T-helper 2 cell treated with Interferon-gamma antibody and Interleukin-4, amounts not matched to agents 100 ng/mL and 5 ng/mL, for 36 hours (primary cell): Measurements from ENCODE around the gene SLC7A11. TPM values are rescaled to one million over a fixed set of nuclear protein-coding genes. Genes with fewer than 3 reads are reported as not detected.

Experiments
- intact Hi-C: fragments of 100-400 bp; cut with micrococcal nuclease; formaldehyde crosslinking; loops from one replicate; pipeline ENCODE4 v1.15.1; 2023
- total RNA-seq: library from RNA; stranded (reverse); gene quantifications from 2 replicates; pipeline ENCODE4 v1.2.3, GENCODE V29; 2022

The SLC7A11 gene
- total RNA-seq, result 1.7 and 2.0 TPM in 2 replicates

DNA sequence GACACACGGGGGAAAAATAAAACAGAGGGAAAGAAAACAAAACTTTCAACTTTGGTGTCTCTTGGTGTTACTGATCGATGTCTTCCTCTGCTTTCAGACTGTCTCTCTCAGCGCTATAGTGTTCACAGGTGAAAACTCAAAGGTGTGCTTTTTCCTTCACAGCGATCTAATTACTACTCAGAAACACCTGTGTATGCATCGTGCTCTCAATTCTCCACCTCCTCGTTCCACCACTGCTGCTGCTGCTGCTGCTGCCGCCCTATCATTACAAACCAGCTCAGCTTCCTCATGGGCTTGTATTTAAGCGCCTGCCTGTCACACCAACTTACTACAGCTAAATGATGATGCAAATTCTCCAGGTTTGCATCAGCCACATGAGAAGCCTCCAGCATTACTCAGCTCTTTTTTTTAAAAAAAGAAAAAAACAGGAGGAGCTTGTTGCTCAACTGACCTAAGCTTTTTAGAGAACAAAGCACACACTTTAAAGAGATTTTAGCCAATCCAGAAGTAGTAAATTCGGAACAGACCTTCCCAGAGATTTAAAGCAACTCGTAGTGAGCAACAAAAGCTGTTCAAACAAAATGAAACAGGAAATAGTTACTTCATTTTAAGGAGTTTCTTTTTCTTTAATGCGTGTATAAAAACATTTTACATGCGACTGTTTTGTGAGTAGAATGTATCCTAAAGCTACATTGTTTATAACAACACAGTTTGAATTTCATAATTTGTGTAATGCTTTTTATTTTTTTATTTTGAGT lies at the start of gene SLC7A11:
TSS of gene SLC7A11 (minus strand) at position 274 of the 758 bp plus-strand sequence. CDS start 280 bp downstream, outside the sequence.
- intact Hi-C loops, result loop anchor here (1.0 to 5.0 kb wide), 4 partner anchors 8 to 1210 kb away; partner anchors contain the start of gene RAB33B

DNA sequence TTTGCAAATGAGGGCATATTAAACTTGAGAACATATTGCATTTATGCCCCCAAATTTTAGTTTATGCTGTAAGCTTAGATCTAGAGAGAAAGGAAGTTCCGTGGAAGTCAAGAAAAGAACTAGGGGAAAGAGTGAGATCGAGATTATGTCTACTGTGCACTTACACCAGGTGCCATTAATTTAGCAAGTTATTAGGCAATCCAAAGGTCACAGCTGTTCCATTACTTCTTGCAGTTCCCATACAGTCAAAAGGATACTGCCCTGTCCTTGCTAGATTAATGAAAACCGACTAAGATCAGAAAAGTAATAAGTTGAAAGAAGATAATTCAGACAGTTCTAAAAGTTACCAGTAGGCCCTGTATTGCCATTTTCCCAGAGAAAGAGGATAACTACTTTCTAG lies 49.3 kb upstream of the SLC7A11 start:
- intact Hi-C loops, result no loop called here

DNA sequence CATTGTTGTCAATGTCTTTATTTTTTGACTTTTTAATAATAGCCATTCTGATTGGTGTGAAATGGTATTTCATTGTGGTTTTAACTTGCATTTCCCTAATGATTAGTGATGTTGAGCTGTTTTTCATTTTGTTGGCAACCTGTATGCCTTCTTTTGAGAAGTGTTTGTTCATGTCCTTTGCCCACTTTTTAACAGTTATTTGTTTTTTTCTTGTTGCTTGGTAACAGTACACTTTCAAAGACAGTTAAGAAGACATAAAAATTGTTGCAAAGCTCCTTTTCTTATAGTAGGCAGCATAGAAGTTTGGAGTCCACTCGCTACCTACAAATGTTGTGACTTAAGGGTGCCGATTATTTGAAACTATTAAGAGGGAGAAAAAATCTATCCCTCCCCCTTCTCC lies 48.7 kb upstream of the SLC7A11 start:
- intact Hi-C loops, result no loop called here

DNA sequence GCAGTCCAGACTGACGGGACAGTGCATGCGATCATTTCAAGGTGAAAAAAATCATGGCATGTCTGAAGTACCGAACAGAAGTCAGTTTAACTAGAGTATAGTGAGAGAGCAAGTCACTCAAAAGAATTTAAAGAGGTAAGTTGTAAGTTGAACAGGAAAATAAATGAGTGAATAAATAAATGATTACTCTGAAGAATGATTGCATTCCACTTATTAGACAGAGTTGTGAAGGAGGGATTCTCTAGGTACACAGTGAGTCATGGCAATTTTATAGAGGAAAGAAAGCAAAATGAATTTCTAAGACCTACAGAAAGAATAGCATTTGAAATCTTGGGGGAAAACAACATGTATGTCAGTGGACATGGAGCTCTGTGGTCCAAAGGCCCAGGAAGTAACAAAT lies 37.1 kb upstream of the SLC7A11 start:
- intact Hi-C loops, result no loop called here

DNA sequence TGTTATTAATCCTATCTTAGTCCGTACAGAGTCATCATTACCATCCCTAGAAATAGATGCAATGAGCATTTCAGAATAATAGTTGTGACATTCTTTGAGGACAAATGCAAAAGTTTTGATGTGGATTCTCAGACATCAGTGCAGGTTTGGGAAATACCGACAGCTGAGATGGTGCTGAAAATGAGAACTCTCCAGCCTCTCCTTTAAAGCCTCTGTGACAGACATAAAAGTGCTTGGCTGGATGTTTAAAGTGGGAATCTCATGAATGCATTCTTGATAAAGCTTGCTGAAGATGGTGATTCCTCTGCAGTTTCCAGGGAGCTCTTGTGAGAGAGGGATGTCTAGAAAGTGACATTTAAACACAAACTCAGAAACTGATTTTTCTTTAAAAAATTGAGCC lies 35.0 kb upstream of the SLC7A11 start:
- intact Hi-C loops, result no loop called here

DNA sequence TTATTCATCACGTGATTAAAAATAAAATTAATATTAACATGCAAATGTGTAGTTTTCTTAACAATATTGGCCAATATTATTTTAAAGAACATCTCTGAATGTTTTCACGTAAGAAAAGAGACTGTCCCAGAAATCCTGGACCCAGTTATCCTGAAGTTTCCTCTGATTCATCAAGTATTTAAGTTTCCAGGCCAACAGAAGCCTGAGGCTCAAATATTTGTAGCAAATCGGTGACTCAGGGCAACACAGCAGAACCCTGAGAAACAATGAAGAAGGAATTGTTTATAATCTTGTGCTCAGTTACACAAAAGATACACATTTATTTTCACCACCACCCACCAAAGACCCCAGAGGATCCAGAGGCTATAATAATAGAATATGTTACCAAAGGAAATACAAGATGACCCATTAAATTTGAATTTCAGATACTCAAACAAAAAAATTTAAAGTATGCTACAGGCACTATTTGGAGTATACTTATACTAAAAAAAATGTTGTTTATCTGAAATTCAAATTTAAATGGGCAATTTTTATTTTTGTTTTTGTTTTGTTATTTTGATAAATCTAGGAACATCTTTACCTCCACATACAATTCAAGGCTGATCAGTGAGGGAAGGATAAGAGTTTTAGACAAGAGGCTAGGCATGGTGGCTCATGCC lies 33.9 kb upstream of the SLC7A11 start:
- intact Hi-C loops, result no loop called here

DNA sequence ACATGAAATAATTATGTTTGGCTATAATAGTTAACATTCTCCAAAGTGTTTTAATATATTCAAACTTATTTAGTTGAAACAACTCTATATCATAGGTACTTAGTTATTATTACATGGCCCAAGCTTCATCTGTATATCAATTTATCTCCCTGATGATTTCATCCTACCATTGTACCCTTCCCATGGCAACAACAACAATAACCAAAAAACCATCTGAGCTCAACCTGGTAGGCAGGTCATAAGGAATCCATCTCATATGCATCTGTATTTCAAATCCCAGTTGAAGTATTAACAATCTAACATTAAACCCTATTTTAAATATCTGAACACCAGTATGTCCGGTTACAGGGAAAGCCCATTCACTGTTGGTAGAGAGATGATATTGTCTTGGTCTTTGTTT lies 33.1 kb upstream of the SLC7A11 start:
- intact Hi-C loops, result no loop called here

DNA sequence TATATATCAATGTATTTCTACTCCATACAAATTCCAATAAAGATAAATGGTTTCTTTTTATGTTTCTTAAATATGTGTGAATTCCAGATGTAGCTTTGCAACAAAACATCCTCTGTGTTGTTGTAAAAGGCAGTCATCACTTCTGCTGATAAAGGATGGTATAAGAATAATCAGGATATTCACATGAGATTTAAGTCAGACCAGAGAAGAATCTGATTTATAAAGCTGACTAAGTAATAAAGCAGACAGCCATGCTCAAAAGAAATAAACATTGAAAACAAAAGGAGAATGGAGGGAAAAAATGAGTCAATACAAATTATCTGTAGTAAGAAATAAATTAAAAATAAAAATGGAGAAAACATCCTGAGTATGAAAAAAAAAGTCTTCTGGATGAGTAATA lies 27.0 kb upstream of the SLC7A11 start:
- intact Hi-C loops, result no loop called here

DNA sequence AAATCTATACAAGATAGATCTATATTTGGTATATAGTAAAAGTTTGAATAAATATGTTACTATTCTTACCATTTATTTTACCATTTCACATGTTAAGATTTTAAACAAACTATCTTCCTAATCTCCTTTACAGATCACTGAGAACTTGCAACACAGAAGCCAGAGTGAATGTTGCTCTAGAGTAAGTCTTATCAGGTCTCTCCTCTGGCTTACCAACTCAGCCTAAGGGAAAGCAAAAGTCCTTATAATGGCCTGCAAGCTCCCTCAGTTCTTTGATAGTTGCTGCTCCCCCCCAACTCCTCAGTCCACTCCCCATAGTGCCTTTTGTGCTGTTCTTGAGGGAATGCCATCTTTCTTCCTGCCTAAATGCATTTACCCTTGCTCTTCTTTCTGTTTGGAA lies 25.7 kb upstream of the SLC7A11 start:
- intact Hi-C loops, result no loop called here

DNA sequence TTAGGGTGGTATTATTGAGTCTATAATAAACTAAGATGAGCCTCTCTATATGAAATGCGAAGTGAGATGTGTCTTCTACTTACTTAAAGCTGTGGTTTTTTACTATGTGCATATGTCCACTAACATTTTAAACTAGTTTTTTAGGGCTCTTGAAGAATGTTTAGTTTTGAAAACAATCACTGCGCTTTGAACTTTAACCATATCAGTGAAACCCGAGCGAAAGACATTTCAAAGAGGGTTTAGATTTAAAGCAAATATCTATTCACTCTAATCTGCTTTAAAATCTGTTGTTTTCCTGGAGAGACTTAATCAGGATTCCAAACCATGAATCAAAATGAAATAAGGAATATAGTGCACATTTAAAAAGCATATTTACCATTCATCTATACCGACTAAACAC lies 24.8 kb upstream of the SLC7A11 start:
- intact Hi-C loops, result no loop called here

DNA sequence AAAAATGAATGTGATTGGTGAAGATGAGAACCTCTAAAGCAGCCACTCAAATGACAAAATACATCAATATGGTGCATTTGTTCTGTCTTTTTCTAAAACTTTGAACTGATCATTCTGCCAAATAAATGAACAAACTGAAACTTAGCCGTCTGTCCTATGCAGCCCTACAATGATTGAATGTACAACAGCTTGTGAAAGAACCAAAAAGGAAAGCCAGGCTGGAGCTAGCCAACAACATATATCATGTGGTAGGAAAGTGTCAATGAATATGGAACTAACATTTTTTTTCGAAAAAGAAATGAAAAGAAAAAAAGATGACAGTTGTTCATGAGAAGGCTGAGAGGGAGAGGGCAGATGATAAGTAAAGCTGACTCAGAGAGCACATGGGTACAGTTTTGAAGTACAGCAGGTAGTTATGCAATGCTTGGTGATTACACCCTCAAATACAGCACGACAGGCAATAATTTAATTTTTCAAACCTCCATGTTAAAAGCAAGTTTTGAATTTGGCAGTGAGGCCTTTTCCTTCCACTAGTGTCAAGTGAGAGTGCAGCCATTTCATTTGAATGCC lies 21.2 kb upstream of the SLC7A11 start:
- intact Hi-C loops, result no loop called here

DNA sequence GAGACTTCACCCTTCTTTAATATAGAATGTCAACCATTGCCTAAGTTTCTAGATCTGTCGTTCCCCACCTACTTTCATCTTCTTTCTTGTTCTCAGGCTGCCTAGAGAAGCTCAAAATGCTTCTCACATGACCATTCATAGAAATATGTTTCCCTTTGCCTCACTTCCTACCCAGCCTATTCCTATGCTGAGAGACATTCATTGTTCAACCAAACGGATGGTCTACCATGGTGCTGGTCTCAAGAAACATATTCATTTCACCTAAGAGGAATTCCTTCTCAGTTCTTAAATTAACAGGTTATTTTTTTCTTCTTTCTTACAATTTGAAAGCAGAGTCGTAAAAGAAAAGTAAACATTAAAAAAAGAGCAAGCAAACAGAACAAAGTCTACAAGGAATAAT lies 20.3 kb upstream of the SLC7A11 start:
- intact Hi-C loops, result no loop called here

DNA sequence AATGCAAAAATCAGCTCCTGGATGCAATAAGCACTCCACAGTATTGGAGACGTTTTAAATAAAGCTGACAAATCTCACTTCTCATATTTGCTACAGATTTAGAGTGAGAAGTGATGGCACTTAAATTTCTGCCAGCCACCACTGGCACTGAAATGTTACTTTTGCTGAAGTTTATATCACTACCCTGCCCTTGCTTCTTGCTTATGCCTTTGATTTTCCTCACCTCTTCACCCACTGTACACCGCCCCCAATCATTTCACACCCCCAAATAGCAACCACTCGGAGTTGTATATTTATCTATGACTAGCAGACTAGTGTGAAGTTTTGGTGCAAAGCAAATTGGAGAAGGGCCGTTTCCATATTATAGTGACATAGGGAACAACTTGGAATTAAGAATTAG lies 19.9 kb upstream of the SLC7A11 start:
- intact Hi-C loops, result no loop called here

DNA sequence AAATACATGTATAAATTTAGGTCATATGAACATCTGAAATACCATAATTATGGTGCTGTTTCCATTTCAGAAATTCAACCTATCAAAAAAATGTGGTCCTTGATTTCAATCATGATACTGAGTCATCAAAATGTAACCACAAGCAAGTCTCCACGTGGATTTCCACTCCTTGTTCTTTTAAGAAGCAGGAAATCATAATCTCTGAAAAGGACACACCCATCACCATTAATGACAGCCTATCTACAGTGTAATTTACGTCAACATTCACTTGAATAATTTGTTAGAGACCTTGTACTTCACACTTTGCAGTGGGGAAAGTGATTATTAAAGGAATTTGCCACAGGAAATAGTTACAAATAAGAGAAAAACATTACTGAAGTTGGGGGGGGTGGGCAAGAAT lies 17.7 kb upstream of the SLC7A11 start:
- intact Hi-C loops, result no loop called here

DNA sequence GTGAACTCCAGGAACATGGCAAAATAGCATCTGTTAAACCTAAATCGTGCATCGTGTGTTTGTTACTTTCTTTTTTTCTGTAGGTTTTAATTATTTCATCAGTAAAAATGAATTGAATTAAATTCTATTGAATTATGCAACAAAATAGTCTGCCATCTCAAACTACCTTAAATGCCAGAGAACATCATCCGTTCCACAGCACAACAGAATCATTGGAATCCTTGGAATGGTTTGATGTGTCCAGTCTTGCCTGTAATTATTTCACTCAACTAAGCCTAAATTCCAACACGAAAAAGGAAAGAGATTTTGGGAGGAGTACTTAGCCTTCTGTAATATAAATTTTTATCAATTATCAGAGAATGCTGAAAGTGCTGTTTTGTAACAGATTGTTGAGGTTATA lies 17.1 kb upstream of the SLC7A11 start:
- intact Hi-C loops, result no loop called here

DNA sequence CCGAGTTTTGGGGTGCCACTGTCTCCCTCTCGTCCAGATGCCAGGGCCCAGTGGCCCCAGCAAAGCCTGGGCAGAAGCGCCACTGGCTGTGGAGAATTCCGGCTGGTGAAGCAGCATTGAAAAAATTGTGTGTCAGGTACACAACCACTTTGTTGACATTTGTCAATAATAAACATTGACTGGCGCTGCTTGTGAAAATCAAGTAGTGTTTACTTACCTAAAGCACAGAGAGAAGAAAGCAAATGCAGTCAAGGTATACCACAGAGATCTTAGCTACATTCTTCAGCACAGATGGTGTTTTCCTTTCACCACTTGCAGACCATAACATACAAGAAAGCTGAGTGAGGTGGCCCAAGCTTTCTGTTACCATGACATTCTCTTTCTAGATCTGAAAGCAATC lies 14.5 kb upstream of the SLC7A11 start:
- intact Hi-C loops, result no loop called here

DNA sequence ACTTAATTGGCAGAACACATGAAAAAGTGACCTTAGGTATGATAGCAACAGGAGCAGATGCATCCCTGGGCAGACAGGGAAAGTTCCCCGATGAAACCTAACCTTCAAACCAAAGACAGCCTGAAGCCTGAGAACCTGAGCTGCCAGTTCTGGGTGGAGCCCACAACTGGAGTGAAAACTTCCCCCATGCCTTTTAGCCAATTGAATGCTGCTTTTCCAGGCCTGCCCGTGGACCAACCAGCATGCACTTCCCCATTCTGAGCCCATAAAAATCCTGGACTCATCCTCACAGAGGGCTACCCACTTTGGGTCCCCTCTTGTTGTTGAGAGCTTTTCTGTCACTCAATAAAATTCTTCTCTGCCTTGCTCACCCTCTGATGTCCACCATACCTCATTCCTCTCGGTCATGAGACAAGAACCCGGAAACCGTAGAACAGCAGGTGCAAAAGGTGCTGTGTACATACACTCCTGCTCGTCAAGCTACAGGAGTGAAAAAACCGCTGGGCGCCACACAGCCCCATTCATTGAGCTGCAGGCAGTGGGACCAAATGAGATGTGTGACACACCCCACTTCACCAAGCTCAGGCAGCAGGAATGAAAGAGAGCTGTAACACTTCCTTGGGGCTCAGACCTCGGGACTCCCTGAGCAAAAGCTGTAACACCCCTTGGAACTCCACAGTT lies 13.9 kb upstream of the SLC7A11 start:
- intact Hi-C loops, result no loop called here

DNA sequence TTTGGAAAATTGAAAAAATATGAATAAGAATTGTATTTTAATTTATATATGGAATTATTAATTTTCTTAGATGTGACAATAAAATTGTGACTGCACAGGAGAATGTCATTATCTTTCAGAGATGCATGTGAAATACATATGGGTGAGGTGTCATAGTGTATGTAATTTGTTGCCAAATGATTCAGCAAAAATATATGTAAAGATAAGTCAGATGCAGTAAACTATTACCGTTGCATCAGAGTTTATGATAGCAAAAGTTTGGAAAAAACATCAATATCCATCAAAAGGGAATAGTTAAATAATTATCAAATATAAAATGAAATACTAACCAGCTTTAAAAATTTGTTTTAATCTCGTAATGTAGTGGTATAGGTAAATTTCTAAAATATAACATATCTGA lies 10.4 kb upstream of the SLC7A11 start:
- intact Hi-C loops, result no loop called here

DNA sequence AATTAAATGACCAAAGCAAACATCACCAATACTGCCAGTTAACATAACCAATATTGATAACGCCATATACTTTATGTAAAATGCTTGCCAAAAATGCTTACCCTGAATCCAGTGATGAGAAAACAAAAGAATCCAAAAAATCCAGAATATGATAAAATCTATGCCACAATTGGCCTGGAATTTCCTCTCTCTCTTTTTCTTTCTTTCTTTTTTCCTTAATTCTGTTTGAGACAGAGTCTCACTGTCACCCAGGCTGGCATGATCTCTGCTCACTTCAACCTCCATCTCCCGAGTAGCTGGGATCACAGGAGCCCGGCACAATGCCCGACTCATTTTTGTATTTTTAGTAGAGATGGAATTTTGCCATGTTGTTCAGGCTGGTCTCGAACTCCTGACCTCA lies 9.8 kb upstream of the SLC7A11 start:
- intact Hi-C loops, result no loop called here

DNA sequence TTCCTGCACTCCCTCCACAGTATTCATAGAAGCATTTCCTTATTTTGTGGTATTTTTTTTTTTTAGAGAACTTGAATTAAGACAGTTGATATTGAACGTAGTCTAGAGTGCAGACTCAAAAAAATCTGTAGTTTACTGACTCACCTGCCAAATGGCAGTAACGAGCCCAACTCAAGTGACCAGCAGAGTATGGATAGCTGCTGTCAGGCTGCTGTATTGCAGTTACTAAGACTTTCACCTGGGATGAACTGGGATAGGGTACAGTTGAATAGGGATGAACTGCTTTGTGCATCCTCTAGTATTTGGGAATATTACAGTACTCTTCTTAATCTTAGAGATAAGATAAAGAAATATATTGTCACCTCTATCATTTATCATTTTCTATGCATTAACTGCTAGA lies 7.0 kb upstream of the SLC7A11 start:
- intact Hi-C loops, result no loop called here

DNA sequence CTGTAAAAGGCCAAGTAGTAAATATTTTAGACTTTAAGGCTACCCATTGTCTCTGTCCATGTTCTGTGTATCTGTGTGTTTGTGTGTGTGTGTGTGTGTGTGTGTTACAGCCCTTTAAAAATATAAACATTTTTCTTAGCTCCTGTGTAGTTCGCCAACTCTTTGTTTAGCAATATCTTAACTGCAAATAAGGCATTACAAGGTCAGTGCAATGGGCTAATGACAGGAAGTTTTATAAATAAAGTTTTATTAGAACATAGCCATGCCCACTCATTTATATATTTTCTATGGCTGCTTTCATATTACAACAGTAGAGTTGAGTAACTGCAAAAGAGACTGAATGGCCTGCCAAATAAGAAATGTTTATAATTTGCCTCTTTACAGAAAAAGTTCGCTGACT lies 5.9 kb upstream of the SLC7A11 start:
- intact Hi-C loops, result no loop called here

DNA sequence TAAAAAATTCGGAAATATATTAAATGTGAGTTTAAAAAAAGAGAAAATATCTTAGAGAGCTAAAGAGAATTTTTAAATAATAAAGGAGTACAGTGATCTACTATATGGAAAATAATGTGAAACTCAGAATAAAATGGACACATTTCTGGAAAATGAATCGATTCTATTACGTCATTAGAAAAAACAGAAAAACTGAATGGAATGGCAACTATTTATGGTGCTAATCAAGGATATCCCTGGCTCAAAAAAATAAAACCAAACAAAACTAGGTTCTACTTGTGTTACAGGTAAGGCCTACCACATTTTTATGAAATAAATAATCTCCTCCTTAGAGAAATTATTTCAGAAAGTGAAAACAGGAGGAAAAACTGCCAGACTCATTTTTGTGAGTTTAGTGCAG lies 5.5 kb upstream of the SLC7A11 start:
- intact Hi-C loops, result no loop called here
